Measurements from ENCODE around the gene PPP2R2B.

PPP2R2B gene

GRCh38 chr5:146821732-146822131 lies 56.8 kb downstream of the PPP2R2B start:
- DNase-seq = no peak

- no peak for DNase-seq
These were observed 57.6 kb downstream of the PPP2R2B start for GRCh38 chr5:146820987-146821386.

GRCh38 chr5:146818822-146819221 lies 59.7 kb downstream of the PPP2R2B start:
- no peak for DNase-seq

GRCh38 chr5:146817973-146818372 lies 60.6 kb downstream of the PPP2R2B start:
- DNase-seq = no peak

- DNase-seq = no peak
These were observed 61.7 kb downstream of the PPP2R2B start for GRCh38 chr5:146816775-146817387.

- no peak for DNase-seq
These were observed 63.1 kb downstream of the PPP2R2B start for GRCh38 chr5:146815411-146815810.

GRCh38 chr5:146813346-146814157 lies 65.0 kb downstream of the PPP2R2B start:
- no peak for DNase-seq

- DNase-seq = no peak
These were observed 73.5 kb downstream of the PPP2R2B start for GRCh38 chr5:146805081-146805480.

- no peak for DNase-seq
These were observed 75.5 kb downstream of the PPP2R2B start for GRCh38 chr5:146802945-146803522.

- DNase-seq = no peak
These were observed 78.9 kb downstream of the PPP2R2B start for GRCh38 chr5:146799671-146800070.

- no peak for DNase-seq
These were observed 79.3 kb downstream of the PPP2R2B start for GRCh38 chr5:146799231-146799630.

GRCh38 chr5:146797658-146798057 lies 80.9 kb downstream of the PPP2R2B start:
- no peak for DNase-seq

- no peak for DNase-seq
These were observed 81.6 kb downstream of the PPP2R2B start for GRCh38 chr5:146796911-146797310.

- DNase-seq = no peak
These were observed 82.4 kb downstream of the PPP2R2B start for GRCh38 chr5:146796144-146796543.

- DNase-seq = no peak
These were observed 84.1 kb downstream of the PPP2R2B start for GRCh38 chr5:146794326-146795029.

- DNase-seq = no peak
These were observed 84.8 kb downstream of the PPP2R2B start for GRCh38 chr5:146793709-146794108.

GRCh38 chr5:146791471-146791870 lies 87.1 kb downstream of the PPP2R2B start:
- no peak for DNase-seq

- no peak for DNase-seq
These were observed 88.6 kb downstream of the PPP2R2B start for GRCh38 chr5:146789712-146790653.

- no peak for DNase-seq
These were observed 89.7 kb downstream of the PPP2R2B start for GRCh38 chr5:146788898-146789297.

GRCh38 chr5:146785065-146785464 lies 93.5 kb downstream of the PPP2R2B start:
- no peak for DNase-seq

GRCh38 chr5:146781157-146781556 lies 97.4 kb downstream of the PPP2R2B start:
- no peak for DNase-seq

GRCh38 chr5:146779211-146779869 lies 99.2 kb downstream of the PPP2R2B start:
- DNase-seq = no peak
